ENCODE measurements around the gene NXF1. TPM values are rescaled to one million over a fixed set of nuclear protein-coding genes. Genes with fewer than 3 reads are reported as not detected.
A peak's percentile ranks its signal among the peaks of the same experiment; 100 is the strongest.

NXF1 gene
- total and polyA plus RNA-seq, 2 of the 13 experiments (the other 11 are each of a cell fraction or from before 2014, with no cell fraction given) = 30.4 to 30.9 TPM

- TF ChIP-seq ZNF3 (CRISPR knock-in tag; IDR thresholded peaks at IDR 0.05) (no peak), FOXA1 (IDR thresholded peaks at IDR 0.05) (no peak), FOXA1 (CRISPR knock-in tag; IDR thresholded peaks at IDR 0.05) (peak; percentile 74), CC2D1A (CRISPR knock-in tag; IDR thresholded peaks at IDR 0.05) (no peak), KDM3A (CRISPR knock-in tag; IDR thresholded peaks at IDR 0.05; ENCODE audit: low read depth) (peak; percentile 87), THRA (CRISPR knock-in tag; IDR thresholded peaks at IDR 0.05; ENCODE audit: borderline replicate concordance) (peak; percentile 38; the same call in 1 of the 2 replicates), MAF1 (CRISPR knock-in tag; IDR thresholded peaks at IDR 0.05; ENCODE audit: borderline replicate concordance) (peak; percentile 69), MEF2D (CRISPR knock-in tag; IDR thresholded peaks at IDR 0.05) (0 out of 2 replicates have a peak, but pooled peaks have one; percentile 44), SNRNP70 (IDR thresholded peaks at IDR 0.05; ENCODE audit: low read depth, low read length) (0 out of 2 replicates have a peak, but pooled peaks have one; percentile 40), HNRNPL (IDR thresholded peaks at IDR 0.05; ENCODE audit: low read depth, low read length) (no peak), ZNF879 (CRISPR knock-in tag; IDR thresholded peaks at IDR 0.05) (peak; percentile 91; the same call in 1 of the 2 replicates), HOXA7 (CRISPR knock-in tag; IDR thresholded peaks at IDR 0.05) (no peak), GMEB2 (CRISPR knock-in tag; IDR thresholded peaks at IDR 0.05; ENCODE audit: low read depth) (0 out of 2 replicates have a peak, but pooled peaks have one; percentile 47), SAP130 (CRISPR knock-in tag; IDR thresholded peaks at IDR 0.05; ENCODE audit: low read depth) (peak; percentile 96), SNAPC4 (CRISPR knock-in tag; IDR thresholded peaks at IDR 0.05) (no peak; the same call in 1 of the 2 replicates), MED13 (CRISPR knock-in tag; IDR thresholded peaks at IDR 0.05) (peak; percentile 83), IRX3 (CRISPR knock-in tag; IDR thresholded peaks at IDR 0.05; ENCODE audit: borderline replicate concordance, low read depth) (peak; percentile 92; the same call in 1 of the 2 replicates), RBAK (CRISPR knock-in tag; IDR thresholded peaks at IDR 0.05) (no peak), TCF7L2 (IDR thresholded peaks at IDR 0.05; ENCODE audit: low read depth, low read length) (no peak), ATM (IDR thresholded peaks at IDR 0.05; ENCODE audit: borderline replicate concordance) (no peak), ZNF564 (CRISPR knock-in tag; IDR thresholded peaks at IDR 0.05) (peak; percentile 49; the same call in 1 of the 2 replicates), ASH2L (IDR thresholded peaks at IDR 0.05; ENCODE audit: insufficient read length, low read depth, low read length) (peak; percentile 70), ZNF878 (CRISPR knock-in tag; IDR thresholded peaks at IDR 0.05) (peak; percentile 74)
Measured at GRCh38 chr11:62787005-62787759, 18.1 kb downstream of the NXF1 start, which contains the start of gene TMEM179B (continued).
